Measurements from ENCODE around the gene CDH13.

CDH13 gene

GRCh38 chr16:82626791-82627261 is at the start of gene CDH13:
TSS of gene CDH13 (plus strand) at chr16:82626969.
- no peak within 1 kb of the TSS for H3K4me3 ChIP-seq (ENCODE audit: low read depth, low read length)
- TF ChIP-seq CTCF (IDR thresholded peaks at IDR 0.05; ENCODE audit: control insufficient read depth, extremely low read depth, insufficient read depth) = no peak
- no peak for DNase-seq (ENCODE audit: low read depth)

GRCh38 chr16:82580298-82580890 is 46.4 kb upstream of the CDH13 start:
- peak; percentile 89 for TF ChIP-seq CTCF (IDR thresholded peaks at IDR 0.05; ENCODE audit: control insufficient read depth, extremely low read depth, insufficient read depth)
- DNase-seq (ENCODE audit: low read depth) = peak; percentile 30
- H3K4me3 ChIP-seq (ENCODE audit: low read depth, low read length) = no peak overlapping the region

GRCh38 chr16:82582975-82583374 is 43.8 kb upstream of the CDH13 start:
- H3K4me3 ChIP-seq (ENCODE audit: low read depth, low read length) = no peak overlapping the region
- no peak for DNase-seq (ENCODE audit: low read depth)
- no peak for TF ChIP-seq CTCF (IDR thresholded peaks at IDR 0.05; ENCODE audit: control insufficient read depth, extremely low read depth, insufficient read depth)

GRCh38 chr16:82583422-82583821 is 43.3 kb upstream of the CDH13 start:
- no peak for DNase-seq (ENCODE audit: low read depth)
- H3K4me3 ChIP-seq (ENCODE audit: low read depth, low read length) = no peak overlapping the region
- no peak for TF ChIP-seq CTCF (IDR thresholded peaks at IDR 0.05; ENCODE audit: control insufficient read depth, extremely low read depth, insufficient read depth)

GRCh38 chr16:82584553-82585152 is 42.1 kb upstream of the CDH13 start:
- no peak for TF ChIP-seq CTCF (IDR thresholded peaks at IDR 0.05; ENCODE audit: control insufficient read depth, extremely low read depth, insufficient read depth)
- no peak overlapping the region for H3K4me3 ChIP-seq (ENCODE audit: low read depth, low read length)
- no peak for DNase-seq (ENCODE audit: low read depth)

GRCh38 chr16:82585675-82586074 is 41.1 kb upstream of the CDH13 start:
- no peak overlapping the region for H3K4me3 ChIP-seq (ENCODE audit: low read depth, low read length)
- no peak for DNase-seq (ENCODE audit: low read depth)
- no peak for TF ChIP-seq CTCF (IDR thresholded peaks at IDR 0.05; ENCODE audit: control insufficient read depth, extremely low read depth, insufficient read depth)

- no peak overlapping the region for H3K4me3 ChIP-seq (ENCODE audit: low read depth, low read length)
- TF ChIP-seq CTCF (IDR thresholded peaks at IDR 0.05; ENCODE audit: control insufficient read depth, extremely low read depth, insufficient read depth) = no peak
- no peak for DNase-seq (ENCODE audit: low read depth)
Measured at GRCh38 chr16:82586130-82586529, 40.6 kb upstream of the CDH13 start.

All from LNCaP clone FGC (cell line).